Femur (tissue), 1 donor: Measurements from ENCODE around the gene ITGA11.

ENCODE experiments used
- DNase-seq: peaks from one replicate; pipeline ENCODE4 v3.0.0-alpha.2; 2017

The ITGA11 gene

DNA sequence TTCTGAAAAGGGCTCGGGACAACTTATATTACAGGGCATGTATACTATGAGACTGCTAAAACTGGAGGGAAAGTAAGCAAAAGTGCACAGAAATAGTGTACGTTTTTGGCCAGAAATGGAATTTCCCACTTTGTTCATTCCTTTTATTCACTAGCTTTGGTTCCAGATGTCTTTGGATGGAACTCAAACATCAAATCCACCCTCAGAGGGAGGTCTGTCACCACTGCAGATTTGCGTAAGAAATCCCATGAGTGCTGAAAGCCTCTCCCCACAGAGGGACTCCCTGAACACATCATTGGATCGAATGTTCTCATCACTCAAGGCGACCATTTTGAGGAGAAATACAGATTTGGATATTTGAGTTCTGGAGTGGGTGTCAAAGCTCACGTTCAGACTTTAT is 82.8 kb downstream of the ITGA11 start:
- no peak for DNase-seq

DNA sequence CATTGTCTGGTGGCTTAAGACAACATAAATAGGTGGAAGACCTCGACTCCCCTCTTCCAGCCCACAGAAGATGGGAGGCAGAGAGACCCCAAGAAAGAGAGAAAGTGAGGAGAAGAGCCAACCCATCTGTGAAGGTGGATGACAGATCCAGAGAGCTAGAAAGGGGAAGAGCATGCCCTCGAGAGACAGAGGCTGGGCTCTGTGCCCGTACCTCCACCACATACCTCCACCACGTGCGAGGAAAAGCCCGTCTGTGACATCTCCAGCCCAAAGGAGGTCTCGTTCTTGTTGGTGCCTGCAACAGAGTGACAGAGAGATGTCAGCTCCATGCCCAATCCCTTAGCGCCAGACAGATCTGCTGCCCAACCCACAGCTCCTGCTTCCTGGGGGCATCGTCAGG is 83.4 kb downstream of the ITGA11 start:
- DNase-seq, result no peak

DNA sequence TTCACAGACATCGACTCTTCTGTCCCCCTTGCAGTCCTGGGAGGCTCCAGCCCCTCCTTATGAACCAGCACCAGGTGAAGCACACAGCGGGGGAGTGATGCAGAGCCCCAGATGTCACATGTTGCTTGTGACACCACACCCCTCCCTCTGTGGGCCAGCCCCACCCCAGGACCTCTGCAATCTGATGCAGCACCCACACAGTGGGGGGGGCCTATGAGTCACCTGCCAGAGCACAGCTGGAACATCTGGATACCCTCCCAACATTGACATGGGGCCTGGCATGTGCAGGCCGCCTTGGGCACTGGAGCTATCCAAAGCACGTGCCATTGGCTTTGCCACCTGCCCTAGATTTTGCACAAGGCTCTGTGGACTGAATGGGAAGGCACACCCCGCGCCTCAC is 83.9 kb downstream of the ITGA11 start:
- no peak for DNase-seq

DNA sequence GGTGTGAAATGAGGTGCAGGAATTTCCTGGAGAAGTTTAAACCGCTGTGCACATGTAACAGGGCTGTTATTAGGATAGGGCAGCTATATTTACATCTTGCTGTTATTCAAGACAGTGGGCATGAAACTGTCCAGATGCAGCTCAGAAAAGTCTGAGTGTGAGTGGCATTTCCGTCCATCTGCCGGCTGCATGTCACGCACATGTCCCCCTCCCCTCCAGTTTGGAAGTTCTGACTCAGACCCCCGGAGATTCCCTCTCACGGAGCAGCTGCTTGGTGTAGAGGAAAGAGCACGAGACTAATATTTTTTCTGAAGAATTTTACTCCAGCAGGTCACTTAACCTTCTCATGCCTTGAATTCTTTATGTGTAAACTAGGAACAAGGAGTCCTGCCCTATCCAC is 84.6 kb downstream of the ITGA11 start:
- no peak for DNase-seq

DNA sequence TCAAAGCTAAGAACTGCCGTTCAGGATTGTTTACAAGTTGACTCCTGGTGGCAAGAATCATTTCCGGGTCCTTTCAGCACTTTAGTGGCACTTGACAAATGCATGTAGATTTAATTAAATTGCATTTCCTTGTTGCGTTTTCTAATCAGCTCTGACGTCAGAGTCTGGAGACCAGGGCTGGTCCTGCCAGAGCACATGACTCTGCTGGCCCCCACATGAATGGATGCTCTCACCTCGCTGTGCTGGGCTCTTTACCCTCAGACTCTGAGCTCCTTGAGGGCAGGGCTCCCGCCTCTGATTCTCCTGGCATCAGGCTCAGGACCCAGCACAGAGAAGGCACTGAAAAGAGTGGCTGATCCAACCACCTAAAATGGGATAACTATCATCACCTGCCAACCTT is 85.0 kb downstream of the ITGA11 start:
- DNase-seq, result no peak

DNA sequence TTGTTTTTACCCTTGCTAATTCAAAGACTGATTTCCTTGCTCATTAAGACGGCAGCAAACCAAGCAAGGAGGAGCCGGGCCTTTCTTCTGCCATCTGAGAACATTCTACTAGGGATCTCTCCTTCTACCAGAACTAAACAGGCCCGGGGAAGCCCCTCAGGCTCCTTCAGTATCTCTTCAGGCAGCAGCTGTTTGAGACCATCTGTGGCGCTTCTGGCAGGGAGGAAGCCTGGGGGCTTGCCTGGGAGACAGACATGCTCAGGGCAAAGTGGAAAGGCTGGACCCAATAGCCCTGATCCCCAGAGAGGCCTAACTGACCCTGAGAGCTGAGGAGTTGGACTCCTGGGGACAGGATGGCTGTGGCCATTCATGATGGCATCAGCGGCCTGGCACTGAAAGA is 86.5 kb downstream of the ITGA11 start:
- DNase-seq, result no peak

DNA sequence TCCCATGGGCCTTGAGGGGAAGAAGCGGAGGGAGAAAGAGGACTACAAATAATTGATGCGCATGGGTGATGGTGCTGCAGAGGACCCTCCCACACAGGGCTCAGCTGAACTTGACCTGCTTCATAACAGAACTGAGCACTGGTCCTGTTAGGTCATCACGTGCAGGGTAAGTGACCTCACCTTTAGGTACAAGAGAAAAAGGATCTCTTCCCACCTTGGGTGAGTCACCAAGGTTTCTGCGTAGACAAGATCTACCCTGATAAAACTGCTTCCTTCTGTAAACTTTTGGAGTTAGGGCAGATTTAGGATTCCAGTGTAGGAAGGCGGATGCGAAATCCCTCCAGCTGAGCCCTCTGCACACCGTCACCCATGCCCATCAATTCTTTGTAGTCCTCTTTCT is 87.4 kb downstream of the ITGA11 start:
- DNase-seq, result no peak

DNA sequence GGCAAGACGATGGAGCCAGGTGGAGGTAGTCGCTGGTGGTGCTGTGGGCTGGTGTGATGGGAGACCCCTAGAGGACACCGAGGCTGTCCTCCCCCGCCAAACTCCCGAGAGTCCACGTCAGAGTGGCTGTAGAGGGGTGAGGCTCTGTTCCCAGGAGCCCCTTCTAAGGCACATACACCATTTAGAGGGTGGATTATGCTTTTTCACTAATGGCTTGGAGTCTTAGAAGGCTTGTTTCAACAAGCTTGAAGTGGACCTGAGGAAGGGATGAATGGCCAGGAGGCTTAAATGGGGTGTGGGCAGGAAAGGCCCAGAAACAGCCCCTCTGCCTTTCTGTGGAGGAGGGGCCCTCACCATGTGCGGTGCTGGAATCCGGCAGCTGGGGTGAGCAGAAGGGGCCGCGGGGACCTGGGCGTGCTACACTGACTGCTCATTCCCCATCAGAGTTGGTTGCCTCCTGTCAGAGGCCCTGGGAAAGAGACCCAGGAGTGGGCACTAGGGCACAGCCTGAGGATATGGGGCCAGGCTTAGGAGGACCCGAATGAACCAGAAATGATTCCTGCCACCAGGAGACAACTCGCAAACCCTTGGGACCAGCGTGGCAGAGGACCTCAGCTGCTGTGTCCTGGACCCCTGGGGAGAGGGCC is 88.3 kb downstream of the ITGA11 start:
- DNase-seq, result no peak

DNA sequence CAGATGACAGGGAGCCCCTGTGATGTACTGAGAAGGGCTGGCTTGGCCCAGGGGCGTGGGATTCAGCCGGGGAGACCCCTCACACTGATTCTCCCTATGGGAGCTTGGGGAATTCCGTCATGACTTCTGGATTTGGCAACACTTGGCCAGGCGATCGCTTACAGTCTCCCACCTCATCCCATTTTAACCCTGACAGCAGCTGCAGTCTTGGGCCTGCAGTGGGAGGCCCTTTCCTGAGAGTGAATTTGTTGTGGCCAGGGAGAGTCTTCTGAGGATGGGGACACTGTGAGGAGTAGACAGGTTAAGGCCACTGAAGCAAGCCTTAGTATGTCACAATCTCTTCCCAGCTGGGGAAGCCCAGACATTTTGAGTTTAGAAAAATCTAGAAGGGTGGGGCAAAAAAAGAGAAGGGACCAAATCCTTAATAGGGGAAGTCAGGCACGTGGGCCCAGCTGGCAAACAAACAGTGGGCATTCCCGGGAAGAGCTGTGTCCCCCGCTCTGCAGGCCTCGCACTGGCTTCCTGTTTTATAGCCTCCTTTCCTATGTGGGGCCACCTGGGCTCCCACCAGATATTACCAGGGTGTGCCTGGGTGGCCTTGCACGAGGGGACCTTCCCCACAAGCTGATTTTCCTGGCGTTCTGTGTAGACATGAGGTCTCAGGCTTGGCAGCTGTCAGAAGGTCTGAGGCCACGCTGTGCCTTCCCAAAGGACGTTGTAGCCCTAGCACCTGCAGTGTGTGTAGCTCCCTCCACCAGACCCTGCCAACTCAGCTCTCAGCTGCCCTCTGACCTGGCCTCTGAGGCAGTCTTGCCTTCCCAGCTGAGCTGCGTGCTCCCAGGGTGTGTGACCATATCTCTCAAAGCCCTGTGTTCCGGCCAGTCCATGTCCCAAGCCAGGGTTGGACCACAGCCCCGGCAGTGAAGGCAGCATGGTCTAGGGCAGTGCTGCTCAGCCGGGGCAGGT is 89.9 kb downstream of the ITGA11 start:
- no peak for DNase-seq

DNA sequence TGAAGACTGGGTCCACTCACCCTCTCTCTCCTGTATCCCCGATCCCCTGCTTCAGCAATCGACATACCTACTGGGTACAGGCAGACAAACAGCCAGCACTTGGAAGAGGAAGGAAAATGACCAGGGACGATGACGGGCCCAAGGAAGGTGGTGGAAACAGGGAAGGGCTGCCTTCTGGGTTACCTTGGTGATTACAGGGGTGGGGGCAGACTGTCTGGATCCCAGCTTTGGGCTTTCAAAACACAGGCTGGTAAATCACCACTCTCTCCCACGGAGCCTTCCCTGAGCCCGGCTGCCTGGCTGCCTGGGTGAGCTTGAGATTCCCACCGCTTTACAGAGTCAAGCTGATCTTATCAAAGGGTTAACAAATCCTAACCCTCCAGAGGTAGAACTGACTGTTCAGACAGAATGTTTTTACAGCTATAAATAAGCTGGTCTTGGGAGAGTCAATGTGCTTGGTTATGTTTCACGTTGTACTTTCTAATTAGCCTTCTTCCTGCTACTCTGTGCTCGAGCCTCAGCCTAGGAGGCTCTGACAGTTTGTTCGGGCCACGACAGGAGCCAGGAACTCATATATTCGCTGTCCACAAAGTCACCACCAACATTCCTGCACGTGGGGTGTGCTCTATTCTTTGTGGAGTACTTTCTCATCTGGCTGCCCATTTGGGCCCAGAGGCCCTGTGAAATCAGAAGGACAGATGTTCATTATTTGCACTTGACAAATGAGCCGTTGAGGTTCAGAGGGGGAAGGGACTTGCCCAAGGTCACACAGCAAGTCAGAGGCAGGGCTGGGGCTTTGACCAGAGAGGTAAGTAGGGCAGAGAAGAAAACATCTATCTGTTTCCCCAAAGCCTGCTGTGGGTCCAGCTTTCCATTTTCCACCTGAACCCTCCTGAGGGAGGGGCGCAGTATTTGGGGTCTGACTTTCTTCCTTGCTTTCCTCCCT is 91.0 kb downstream of the ITGA11 start:
- DNase-seq, result no peak

DNA sequence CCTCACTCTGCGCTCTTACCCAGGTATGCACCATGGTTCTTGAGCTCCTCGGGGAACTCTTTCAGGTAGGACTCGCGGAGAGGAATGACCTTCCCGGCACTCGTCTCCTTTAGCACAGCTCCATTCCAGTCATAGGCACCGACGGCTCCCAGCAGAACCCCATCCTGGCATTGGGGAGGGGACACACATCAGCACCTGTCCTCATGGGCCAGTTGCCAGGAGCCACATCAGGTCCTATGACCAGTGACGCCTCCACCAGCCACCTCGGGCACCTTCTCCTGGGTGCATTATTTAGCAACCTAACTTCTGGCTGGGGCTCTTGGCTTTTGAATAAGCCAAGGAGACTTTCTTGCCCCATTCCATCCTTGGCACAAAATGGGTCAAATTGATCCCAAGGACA is 92.5 kb downstream of the ITGA11 start:
- DNase-seq, result no peak

DNA sequence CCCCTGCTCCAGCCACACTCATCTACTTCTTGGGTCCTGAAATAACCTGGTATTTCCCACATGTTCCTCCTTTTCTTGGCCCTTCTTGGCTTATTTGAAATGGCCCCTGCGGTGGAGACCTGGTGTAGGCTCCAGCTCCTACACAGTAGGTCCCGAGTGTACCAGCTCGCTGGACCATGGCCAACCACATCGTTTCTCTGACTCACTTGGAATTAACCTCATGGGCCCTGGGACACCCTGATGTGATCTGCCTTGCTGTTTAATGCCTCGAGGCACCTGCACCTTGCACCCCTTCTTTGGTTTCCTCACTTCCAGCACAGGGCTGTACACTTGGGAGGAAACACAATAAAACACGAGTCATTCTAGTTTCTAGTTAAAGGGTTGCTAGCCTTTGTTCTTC is 94.1 kb downstream of the ITGA11 start:
- DNase-seq, result no peak

DNA sequence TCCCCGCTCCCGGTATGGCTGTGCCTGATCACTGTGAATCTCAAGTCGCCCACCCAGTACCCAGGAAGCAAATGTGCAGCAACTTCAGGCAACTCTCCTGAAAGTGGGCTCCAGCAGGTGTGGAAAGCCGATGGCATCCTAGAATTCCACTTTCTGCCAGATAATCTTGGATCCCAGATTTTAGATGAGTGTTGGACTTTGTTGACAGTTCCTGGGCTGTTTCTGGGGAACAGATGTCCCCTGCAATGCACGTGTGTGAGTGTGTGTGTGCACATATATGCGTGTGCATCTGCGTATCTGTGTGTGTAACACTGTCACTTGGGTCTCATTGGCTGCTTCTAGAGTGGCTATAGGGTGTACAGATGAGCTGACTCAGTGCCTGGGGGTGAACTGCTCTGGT is 95.4 kb downstream of the ITGA11 start:
- no peak for DNase-seq

DNA sequence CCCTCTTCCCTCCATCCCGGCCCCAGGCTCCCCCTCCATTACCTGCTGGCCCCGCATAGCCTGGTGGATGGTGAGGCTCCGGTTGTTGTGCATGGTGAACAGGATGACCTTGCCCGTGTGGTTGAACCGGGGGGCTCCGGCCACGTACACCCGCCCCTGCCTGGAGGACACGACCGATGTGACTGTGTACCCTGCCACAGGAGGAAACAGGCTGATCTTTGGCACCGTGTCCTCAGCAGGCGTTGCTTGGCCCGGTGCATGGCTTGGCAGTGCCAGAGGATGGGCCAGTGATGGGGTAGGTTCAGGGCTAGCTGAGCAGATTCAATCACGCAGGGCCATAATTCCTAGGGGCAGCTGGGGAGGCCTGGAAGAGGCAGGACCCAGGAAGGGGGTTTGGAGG is 96.3 kb downstream of the ITGA11 start:
- DNase-seq, result no peak

DNA sequence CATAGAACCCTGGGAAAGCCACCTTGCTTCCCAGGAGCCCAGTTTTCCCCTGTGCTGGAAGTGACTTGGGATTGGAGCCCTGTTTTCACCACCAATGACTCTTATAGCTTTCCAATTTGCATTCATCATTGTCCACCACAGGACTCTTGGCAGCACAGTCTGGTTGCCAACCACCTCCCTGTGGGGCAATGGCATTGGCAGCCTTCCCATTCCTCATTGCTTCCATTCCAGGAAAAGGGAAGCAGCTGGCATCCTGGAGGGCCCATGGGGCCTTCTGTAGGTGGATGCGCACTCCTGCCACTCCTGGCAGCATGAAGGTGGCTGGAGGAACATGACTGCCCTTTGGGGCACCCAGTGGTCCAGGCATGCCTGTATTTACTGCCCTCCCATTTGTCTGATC is 96.7 kb downstream of the ITGA11 start:
- DNase-seq, result peak; percentile 61

DNA sequence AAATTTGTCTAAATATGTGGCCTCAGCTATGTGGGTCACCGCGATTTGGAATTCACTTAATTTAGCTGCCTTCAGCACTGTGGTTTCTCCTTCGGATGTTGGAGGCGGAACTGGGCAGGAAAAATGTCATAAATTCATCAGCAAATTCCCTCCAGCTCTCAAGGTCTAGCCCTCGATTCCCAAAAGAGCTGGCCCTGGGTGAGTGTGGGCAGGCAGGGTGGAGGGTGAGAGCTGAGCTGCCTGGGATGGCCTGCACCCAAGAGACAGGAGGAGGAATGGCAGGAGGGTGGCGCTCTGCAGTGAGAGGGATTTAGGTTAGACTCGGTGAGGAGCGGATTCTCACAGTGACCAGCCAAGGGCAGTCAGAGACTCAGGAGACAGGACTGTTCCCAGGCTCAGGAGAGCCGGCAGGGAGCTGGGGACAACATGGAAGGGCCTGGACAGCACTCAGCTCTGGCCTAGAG is 97.3 kb downstream of the ITGA11 start:
- DNase-seq, result peak; percentile 60

DNA sequence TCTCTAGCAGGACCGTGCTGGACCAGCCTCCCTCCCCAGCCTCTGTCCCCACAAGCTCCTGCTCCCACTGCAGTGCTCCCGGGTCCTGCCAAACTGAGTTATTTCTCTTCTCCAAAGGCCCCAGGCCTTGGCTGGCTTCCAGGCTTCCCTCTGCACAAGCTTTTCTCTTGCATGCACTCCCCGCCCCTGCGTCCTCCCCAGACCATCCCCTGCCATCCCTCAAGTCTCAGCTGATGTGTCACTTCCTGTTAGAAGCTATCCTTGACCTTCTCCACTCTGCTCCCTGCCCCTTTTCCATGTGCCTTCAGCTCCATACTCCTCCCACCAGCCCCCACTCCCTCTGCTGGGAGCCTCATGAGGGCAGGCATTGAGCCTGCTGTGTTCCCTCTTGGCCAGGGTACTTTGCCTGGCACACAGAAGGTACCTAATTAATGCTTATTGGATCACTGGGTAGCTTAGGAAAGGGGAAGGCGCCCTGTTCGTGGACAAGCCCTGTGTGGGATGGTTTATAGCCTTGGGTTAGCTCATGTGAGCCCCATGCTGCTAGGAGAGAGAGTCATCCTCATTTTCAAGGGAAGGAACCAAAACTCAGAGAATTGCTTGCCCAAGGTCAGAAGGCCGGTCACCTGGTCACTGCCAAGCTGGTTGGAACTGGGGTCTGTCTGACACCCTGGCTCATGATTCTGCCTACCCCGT is 98.0 kb downstream of the ITGA11 start:
- no peak for DNase-seq

DNA sequence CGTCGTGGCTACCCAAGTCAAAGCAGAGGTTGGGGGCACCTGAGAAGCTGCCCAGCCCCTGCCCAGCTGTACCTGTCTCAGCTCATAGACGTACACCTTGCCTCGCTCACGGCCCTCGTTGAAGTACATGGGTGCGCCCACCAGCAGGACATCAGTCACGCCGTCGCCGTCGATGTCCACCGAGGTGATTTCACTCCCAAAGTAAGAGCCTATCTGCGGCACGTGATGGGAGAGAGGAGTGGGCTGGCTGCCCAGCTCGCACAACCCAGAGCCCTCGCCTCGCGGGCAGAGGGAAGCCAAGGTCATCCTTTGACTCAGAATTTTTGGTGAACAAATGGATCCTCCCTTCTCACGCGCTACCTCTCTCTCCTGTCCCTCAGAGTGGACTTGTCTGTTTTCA is 99.7 kb downstream of the ITGA11 start:
- DNase-seq, result no peak

DNA sequence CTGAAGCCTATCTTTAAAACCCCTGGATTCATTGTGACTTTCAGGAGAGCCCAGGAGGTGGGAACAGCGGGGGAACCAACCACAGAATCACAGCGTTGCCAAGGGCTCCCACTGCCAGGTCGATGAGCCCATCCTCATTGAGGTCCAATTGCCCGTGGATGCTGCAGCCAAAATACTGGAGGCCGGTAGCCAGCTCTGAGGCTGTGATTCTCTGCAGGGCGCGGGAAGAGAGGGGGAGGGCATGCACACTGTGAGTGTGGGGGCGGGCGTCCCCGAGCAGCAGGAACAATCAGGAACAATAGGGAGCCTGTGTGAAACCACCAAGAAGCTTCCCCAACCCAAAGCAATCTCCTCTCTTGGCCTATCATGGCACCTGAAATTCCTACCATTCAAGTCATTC is 101.1 kb downstream of the ITGA11 start:
- no peak for DNase-seq

DNA sequence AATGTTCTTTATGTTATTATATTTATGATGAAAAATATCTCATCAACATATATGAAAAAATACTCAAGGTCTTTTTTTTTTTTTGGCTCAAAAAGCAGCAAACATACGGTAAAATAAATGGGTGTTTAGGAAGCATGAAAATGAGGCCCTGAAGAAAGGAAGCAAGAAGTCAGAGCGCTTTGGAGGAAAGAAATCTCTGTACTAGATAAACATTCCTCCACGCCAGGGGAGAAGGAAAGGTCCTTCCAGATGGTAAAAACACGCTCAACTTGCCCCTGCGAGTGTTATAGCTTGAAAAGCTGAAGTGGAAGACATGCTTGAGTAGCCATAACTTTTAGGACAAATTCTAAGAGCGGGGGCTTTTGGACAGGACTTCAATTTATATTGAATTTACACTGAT is 101.5 kb downstream of the ITGA11 start:
- no peak for DNase-seq

DNA sequence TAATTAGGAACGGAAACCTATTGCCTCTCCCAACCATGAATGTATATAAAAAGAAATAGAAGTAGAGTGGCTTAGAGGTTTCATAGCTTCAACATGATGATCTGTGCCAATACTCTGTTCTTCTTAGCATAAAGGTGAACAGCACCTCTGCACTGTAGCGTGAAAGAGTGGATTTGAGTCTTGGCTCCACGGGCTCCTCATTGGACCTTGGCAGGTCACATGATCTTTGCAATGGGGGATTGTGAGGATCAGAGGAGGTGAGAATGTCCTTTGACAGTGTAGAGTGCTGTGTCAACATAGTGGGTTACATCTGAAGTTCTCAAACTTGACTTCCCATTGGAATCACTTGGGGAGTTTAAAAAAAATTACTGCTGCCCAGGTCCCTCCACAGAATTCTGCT is 103.0 kb downstream of the ITGA11 start:
- no peak for DNase-seq

DNA sequence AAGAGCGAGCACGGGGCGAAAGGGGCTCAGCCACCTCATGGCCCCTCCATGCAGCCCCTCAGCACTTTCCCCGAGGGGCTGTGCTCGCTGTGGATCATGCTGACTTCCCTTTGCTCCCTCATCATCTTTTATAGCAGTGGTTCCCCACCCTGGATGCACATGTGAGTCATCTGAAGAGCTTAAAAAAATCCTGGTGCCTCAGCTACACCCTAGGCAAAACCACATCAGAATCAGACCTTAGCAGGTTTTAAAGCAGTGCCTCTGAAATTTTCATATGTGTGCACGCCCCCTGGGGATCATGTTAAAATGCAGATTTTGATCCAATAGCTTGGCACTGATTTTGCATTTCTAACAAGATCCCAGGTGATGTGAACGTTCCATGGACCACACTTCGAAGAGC is 103.5 kb downstream of the ITGA11 start:
- DNase-seq, result no peak
